GM19463 (cell line): ENCODE measurements around the gene CNTNAP5.
"Not testable (repeated sequence)": the region's sequence is repeated elsewhere in the genome, so short reads cannot be mapped to it uniquely, and the experiment has no call there.

Experiments
- ATAC-seq: cut with Tn5 transposase; IDR thresholded peaks from one replicate; pipeline ENCODE4 v1.9.1; 2021; ENCODE audit warnings: mild to moderate bottlenecking, moderate library complexity; ENCODE audit not compliant: unreplicated experiment

CNTNAP5 gene

GRCh38 chr2:124317628-124318027 is 292.5 kb downstream of the CNTNAP5 start:
- no peak for ATAC-seq

DNA sequence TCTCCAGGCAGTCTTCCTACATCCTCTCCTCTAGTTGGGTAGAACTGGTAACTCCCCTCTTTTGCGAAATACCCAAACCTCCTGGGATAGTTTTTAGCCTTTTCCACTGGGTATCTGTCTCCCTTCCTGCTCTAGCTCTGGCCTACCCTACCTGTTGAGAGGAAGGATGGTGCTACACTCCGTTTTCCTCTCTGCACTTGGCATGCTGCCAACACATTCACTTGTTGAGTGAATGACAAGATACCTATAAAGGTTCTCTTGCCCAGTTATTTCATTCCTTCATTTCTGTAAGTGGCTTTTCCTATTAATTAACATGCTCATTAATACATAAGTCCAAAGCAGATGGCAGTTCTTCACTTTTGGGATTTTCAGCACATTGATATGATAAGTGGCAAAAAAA is 293.8 kb downstream of the CNTNAP5 start:
- ATAC-seq, result no peak

- ATAC-seq, result no peak
These were observed 294.5 kb downstream of the CNTNAP5 start for GRCh38 chr2:124319577-124319976.

GRCh38 chr2:124320051-124320688 is 295.1 kb downstream of the CNTNAP5 start:
- ATAC-seq, result no peak

DNA sequence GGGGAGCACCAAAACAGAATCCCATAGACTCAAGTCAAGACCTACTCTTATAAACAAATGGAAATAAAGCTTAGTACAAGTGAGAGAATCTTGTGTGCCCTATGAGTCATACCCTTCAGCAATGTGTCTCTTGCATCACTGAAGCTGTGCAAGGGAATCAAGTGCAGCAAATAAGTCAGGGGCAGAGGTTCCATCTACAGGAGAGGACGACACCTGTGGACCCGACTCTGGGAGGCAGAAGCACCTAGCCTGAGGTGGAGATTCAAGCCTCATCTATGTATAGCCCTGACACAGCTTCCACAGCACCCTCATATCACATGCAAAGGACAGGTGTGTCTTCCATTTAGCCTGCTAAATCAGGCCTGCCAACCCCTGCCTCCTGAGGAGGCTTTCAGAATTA is 298.2 kb downstream of the CNTNAP5 start:
- ATAC-seq, result no peak

GRCh38 chr2:124325667-124326440 is 300.8 kb downstream of the CNTNAP5 start:
- no peak for ATAC-seq

- no peak for ATAC-seq
These were observed 302.2 kb downstream of the CNTNAP5 start for GRCh38 chr2:124327303-124327702.

DNA sequence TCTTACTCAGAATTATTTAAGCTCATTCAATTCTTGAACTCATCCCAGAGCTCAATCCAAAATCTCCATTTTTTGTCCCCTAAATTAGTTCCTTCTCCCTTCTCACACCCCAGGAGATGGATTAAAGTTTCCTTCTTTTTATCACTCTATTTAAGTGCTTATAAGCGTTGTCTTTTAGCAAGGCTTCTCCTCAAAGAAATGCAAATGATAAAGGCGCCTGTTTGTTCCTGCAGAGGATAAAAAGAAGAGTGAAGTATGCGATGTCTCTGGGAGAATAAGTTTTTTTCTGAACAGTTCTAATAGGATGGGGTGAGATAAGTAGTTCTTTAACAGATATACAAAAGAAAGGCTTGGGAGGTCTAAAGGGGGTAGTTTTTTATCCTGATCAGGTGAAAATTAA is 303.3 kb downstream of the CNTNAP5 start:
- no peak for ATAC-seq

DNA sequence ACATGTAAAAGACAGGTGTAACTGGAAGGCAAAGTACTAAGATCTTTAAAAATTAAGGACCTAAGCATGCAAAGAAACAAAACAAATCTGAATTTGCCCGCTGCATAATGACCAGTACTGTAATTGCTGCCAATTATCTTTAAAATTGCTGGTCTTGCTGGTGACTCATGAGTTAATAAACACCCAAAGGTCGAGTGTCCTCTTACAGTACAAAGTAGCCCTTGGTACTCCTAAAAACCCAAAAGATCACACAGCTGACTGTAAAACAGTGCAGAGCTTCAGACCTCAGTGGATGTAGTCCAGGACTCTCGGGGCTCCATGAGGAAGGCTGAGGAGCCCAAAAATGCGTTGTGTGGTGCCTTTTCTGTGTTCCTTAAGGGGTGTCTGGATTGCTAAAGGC is 308.7 kb downstream of the CNTNAP5 start:
- no peak for ATAC-seq

GRCh38 chr2:124335058-124335457 is 310.0 kb downstream of the CNTNAP5 start:
- no peak for ATAC-seq

- ATAC-seq, result no peak
These were observed 314.6 kb downstream of the CNTNAP5 start for GRCh38 chr2:124339709-124340108.

DNA sequence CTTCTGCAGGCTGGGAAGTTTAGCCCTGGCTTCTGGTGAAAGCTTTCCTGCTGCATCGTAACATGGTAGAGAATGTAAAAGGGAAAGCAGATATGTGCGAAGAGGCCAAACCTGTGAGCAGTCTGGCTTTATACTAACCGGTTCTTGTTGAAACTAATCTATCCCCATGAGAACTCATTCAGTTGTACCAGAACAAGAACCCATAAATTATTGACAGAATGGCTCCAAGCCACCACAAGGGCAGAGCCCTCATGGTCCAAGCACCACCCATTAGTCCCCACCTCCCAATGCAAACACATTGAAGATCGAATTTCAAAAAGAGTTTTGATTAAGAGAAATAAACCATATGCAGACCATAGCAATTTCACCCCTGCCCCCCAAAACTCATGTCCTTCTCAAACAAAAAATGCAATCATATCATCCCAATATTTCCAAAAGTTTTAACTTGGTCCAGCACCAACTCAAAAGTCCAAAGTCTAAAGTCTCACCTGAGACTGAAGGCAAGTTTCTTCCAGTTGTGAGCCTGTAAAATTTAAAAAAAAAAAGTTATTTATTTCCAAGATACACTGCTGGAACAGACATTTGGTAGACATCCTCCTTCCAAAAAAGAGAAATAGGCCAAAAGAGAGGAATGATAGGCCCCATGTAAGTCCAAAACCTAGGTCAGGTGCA is 318.9 kb downstream of the CNTNAP5 start:
- no peak for ATAC-seq

- no peak for ATAC-seq
These were observed 322.1 kb downstream of the CNTNAP5 start for GRCh38 chr2:124347209-124347608.

DNA sequence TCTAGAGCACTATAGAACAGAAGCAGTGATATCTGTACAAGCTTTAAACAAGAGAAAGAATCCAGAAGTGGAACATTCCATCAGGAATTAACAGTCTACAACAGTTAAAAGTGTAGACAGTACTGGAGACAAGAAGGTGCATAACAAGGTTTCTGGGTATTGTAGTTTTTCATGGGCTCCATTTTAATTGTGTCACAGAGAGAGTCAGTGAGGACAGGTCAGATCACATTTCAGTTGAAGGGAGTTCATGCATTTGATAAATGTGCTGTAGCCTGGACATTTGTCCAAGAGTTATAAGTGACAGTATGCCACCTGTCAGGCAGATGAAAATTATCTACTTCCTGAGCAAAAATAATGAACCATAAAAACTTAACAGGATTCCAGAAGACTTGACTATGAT is 328.6 kb downstream of the CNTNAP5 start:
- ATAC-seq, result no peak

GRCh38 chr2:124354466-124354865 is 329.4 kb downstream of the CNTNAP5 start:
- no peak for ATAC-seq

DNA sequence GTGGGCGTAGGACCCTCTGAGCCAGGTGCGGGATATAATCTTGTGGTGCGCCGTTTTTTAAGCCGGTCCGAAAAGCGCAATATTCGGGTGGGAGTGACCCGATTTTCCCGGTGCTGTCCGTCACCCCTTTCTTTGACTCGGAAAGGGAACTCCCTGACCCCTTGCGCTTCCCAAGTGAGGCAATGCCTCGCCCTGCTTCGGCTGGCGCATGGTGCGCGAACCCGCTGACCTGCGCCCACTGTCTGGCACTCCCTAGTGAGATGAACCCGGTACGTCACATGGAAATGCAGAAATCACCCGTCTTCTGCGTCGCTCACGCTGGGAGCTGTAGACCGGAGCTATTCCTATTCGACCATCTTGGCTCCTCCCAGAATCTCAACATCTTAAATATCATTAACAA is 336.9 kb downstream of the CNTNAP5 start:
- ATAC-seq, result not testable (repeated sequence)

- no peak for ATAC-seq
These were observed 344.1 kb downstream of the CNTNAP5 start for GRCh38 chr2:124369181-124369580.

DNA sequence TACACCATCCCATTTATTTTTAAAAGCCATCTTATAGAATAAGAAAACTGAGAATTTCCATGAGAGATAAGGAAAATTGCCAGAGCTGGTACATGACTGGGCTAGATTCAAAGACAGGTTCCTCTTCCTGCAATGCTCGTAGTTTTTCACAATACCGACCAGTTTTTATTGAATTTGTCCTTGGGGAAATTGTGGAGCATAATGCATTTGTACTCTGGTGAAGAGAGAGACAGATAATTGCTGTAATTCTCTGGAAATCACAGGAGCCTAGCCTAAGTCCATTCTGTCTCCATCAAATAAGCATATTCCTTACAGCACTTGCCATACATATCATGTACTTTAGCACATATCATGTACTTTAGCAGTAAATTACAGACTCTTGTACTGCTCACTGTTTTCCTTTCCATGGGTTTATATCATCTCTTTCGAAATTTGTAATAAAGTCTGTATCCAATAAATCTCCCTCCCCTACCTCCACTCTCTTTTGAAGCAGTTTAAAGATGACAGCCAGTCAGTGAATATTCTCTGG is 355.2 kb downstream of the CNTNAP5 start:
- ATAC-seq, result no peak

DNA sequence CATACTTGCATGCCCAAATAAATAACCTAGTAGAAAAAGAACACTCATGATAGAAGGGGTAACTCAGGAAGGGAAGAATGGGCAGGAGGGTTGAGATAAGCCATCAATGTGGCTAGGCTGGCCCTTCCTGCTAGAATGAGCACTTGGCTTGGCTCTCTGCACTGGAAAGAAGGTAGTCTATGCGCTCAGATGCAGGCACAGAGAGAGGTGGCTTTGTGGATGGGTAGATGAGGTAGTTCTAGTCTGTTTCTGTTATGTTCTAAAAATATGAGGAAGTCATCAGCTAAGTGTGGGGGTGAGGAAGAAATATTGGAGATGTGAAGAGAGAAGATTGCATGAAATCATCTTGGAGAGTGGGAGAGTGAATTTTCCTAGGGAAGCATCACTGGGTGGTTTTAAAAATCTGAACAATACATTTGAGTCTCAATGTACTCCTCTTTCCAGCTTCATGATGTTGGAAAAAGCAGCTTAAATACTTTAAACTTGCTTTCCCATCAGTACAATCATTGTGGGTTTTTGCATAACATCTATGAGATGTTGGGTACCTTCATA is 357.1 kb downstream of the CNTNAP5 start:
- no peak for ATAC-seq

GRCh38 chr2:124395961-124396360 is 370.9 kb downstream of the CNTNAP5 start:
- ATAC-seq, result no peak

DNA sequence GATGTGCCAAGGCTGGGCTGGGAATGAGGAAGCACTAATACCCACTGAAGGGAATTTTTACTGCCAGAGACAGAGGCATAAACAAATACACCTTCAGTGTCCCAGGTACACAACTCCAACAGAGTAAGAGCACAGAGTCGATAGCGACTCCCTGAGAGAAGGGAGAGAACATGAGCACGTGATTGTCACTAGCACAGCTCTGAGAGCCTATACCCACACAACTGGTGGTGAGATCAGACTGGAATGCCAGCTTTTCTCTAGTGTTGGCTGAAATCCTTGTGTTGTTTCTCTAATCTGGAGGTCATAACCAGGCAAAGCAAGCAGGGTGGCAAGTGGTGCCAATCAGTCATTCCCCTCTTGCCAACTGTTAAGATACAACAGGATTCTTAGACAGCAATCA is 377.2 kb downstream of the CNTNAP5 start:
- ATAC-seq, result no peak
